ENCODE results near the gene RBM19.

DNA sequence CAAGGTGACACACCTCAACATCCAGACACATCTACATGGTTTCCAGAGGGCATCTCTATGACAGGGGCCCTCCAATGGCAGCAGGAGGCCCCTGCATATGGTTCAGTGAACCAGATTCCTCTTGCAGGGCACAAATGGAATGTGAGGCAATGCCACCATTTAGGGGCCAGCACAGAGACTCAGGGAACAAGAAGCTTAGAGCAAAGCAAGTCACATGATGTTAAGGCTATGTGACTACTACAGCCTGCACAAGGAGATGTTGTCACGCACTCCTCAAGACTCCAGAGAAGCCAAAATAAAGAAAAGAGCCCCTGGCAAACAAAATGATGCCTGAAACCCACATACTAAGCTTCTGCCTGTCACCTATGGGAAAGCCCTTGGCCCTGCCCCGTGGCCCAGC is 95.2 kb downstream of the RBM19 start:
- TF ChIP-seq, protein P1, sequence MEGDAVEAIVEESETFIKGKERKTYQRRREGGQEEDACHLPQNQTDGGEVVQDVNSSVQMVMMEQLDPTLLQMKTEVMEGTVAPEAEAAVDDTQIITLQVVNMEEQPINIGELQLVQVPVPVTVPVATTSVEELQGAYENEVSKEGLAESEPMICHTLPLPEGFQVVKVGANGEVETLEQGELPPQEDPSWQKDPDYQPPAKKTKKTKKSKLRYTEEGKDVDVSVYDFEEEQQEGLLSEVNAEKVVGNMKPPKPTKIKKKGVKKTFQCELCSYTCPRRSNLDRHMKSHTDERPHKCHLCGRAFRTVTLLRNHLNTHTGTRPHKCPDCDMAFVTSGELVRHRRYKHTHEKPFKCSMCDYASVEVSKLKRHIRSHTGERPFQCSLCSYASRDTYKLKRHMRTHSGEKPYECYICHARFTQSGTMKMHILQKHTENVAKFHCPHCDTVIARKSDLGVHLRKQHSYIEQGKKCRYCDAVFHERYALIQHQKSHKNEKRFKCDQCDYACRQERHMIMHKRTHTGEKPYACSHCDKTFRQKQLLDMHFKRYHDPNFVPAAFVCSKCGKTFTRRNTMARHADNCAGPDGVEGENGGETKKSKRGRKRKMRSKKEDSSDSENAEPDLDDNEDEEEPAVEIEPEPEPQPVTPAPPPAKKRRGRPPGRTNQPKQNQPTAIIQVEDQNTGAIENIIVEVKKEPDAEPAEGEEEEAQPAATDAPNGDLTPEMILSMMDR (IDR thresholded peaks at IDR 0.05) = no peak
- TF ChIP-seq POLR2A (IDR thresholded peaks at IDR 0.05) = no peak

Measured in lower leg skin (tissue), 3 donors.